ENCODE data around the gene GGTLC1.

The GGTLC1 gene

DNA sequence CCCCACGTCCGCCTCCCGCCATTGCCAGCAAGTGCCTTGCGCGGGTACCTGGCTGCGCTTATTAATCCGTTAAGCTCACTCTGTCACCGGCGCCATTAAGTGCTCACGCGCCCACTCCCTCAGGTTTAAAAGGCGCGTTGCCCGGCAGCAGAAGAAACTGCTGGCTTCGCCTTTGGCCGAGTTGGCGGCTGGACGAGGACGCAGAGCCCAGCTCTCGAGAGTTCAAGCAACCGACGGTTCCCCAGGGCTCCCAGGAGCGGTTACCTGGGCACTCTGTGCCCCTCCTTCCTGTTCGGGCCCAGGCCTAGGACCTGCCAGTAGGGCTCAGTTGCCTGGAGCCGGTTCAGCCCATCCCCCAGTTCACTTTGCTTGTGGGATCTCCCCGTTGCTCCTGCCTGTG, at the start of gene GGTLC1:
Gene GGTLC1 (minus strand): TSS at position 219 of the 400 bp plus-strand sequence. CDS start 2,168 bp downstream, outside the sequence.
- no peak for DNase-seq (ENCODE audit: low read depth)
- H3K4me3 ChIP-seq (ENCODE audit: low read depth, low read length): no peak within 1 kb of the TSS
- no peak for TF ChIP-seq CTCF (IDR thresholded peaks at IDR 0.05; ENCODE audit: insufficient read depth, low read depth, low read length, missing control alignments)

DNA sequence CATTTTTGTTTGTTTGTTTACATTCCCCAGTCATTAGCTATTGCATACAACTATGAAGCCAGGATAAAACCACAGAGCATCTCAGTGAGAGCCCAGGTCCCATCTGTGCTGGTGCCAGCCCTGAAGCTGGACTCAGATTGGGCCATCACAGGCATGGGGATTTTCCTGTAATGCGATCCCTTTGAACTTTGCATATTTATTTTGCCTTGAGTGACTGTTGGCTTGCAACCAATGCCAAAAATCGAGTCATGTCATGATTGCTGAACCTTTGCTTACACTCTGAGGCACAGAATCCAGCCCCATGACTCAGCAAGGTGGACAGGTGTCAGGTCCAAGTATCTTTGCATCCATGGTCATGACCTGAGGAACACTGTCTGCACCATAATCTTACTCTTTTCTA, 46.2 kb upstream of the GGTLC1 start:
- no peak for TF ChIP-seq CTCF (IDR thresholded peaks at IDR 0.05; ENCODE audit: insufficient read depth, low read depth, low read length, missing control alignments)
- DNase-seq (ENCODE audit: low read depth): no peak
- H3K4me3 ChIP-seq (ENCODE audit: low read depth, low read length): no peak overlapping the region

DNA sequence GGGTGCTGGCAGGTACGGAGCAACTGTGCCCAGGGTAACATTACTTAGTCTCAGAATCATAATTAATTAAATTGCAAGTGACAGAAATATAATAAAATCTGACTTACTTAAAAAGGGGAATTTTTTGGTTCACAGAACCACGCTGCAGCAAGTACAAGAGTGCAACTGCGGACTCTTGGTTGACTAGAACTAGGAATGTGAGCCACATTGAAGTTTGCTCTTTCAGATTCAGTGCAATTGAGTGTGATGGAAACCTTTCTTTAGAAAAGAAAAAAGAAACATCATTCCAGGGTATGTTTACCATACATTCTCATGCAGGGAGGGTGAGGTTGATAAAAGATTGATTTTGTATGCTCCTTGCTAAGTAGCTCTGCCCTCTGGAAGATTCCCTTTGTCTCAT, 45.0 kb upstream of the GGTLC1 start:
- no peak overlapping the region for H3K4me3 ChIP-seq (ENCODE audit: low read depth, low read length)
- DNase-seq (ENCODE audit: low read depth): no peak
- TF ChIP-seq CTCF (IDR thresholded peaks at IDR 0.05; ENCODE audit: insufficient read depth, low read depth, low read length, missing control alignments): no peak

GRCh38 chr20:24033151-24033550, 44.6 kb upstream of the GGTLC1 start:
- no peak for TF ChIP-seq CTCF (IDR thresholded peaks at IDR 0.05; ENCODE audit: insufficient read depth, low read depth, low read length, missing control alignments)
- no peak for DNase-seq (ENCODE audit: low read depth)
- H3K4me3 ChIP-seq (ENCODE audit: low read depth, low read length): no peak overlapping the region

GRCh38 chr20:24032400-24032898, 43.9 kb upstream of the GGTLC1 start:
- DNase-seq (ENCODE audit: low read depth): no peak
- TF ChIP-seq CTCF (IDR thresholded peaks at IDR 0.05; ENCODE audit: insufficient read depth, low read depth, low read length, missing control alignments): no peak
- H3K4me3 ChIP-seq (ENCODE audit: low read depth, low read length): no peak overlapping the region

DNA sequence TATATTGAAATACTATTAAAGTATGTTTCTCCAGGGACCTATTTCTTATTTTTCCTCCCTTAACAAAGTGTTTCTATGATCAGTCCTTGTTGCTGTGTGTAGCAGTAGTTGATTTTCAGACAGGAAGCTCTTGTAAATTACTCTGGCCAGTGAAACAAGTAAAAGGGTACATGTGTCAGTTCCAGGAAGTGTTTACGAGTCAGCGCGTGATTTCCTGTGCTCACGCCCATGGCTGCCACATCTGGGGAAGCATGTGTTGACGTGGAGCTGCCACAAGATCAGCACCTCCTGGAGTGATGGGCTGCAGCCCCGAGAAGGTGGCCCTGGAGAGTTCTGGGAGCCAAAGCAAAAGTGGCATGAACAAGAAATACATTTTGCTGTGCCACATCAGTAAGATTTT, 38.6 kb upstream of the GGTLC1 start:
- no peak for TF ChIP-seq CTCF (IDR thresholded peaks at IDR 0.05; ENCODE audit: insufficient read depth, low read depth, low read length, missing control alignments)
- no peak overlapping the region for H3K4me3 ChIP-seq (ENCODE audit: low read depth, low read length)
- DNase-seq (ENCODE audit: low read depth): peak; percentile 33

GRCh38 chr20:24022621-24023180, 34.1 kb upstream of the GGTLC1 start:
- no peak for DNase-seq (ENCODE audit: low read depth)
- TF ChIP-seq CTCF (IDR thresholded peaks at IDR 0.05; ENCODE audit: insufficient read depth, low read depth, low read length, missing control alignments): no peak
- no peak overlapping the region for H3K4me3 ChIP-seq (ENCODE audit: low read depth, low read length)
